ENCODE results near the gene SLC6A3.
A peak's percentile ranks its signal among the peaks of the same experiment; 100 is the strongest.
"Not testable (repeated sequence)": the region's sequence is repeated elsewhere in the genome, so short reads cannot be mapped to it uniquely, and the experiment has no call there.

The SLC6A3 gene

DNA sequence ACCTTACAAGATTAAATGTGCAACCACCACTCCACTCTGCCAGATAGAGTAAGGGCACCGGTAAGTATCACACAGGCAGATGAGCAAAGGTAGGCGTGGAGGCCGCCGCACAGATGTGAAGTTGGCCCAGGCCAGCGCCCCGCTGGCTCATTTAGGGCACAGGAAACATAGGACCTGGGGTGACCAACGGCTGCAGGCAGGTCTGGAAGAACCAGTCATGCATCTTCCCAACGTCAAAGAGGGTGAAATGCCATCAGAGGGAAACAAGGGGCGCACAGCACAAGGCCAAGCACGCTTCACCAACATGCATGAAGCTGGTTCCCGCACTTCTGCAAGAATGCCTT is 31.7 kb upstream of the SLC6A3 start:
- DNase-seq = no peak

DNA sequence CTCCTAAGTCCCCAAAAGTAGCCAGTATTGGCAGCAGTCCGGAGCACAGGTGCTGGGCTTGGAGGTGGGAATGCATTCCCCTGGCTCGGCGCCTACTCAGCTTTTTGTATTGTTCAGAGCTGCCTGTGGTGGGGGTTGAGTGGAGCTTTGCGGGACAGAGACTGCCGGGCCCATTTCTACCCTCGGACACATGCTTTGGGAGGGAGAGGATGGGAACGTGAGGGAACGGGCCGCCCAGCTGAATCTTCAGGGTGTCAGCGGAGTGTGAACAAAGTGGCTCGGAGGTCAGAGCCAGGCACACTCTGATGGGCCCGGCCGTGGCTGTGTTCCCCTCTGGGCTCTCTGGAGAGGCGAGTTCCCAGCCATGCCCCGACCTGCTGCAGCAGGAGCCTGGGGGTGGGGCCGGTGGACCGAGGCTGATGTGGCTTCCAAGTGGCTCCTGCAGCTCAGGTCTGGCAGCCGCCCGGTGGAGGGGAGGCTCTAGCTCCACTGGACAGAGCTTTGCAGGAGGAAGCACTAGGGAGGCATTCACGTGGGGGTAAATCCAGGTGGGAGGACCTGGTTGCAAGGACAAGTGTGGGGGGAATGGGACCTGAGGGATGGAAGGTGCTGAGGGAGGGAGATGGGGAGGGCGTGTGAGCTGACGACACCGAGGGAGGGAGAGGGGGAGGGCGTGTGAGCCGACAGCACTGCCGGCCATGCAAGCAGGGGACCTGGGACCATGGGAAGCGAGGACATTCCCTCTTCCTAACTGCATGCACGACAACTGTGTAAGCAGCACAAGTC is 31.1 kb upstream of the SLC6A3 start:
- no peak for DNase-seq

DNA sequence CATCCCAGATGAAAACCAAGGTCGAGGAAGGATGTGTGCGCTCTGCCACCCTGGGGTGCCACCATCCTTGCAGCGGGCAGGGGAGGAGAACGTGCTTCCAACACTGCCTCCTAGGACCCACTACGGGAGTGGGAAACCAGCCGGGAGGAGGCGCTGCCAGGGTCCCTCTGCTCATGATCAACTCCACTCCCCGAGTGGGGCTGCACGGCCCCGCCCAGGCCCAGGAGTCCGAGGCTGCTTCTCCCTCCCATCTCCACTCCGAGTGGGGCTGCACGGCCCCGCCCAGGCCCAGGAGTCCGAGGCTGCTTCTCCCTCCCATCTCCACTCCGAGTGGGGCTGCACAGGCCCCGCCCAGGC is 30.3 kb upstream of the SLC6A3 start:
- DNase-seq = not testable (repeated sequence)

DNA sequence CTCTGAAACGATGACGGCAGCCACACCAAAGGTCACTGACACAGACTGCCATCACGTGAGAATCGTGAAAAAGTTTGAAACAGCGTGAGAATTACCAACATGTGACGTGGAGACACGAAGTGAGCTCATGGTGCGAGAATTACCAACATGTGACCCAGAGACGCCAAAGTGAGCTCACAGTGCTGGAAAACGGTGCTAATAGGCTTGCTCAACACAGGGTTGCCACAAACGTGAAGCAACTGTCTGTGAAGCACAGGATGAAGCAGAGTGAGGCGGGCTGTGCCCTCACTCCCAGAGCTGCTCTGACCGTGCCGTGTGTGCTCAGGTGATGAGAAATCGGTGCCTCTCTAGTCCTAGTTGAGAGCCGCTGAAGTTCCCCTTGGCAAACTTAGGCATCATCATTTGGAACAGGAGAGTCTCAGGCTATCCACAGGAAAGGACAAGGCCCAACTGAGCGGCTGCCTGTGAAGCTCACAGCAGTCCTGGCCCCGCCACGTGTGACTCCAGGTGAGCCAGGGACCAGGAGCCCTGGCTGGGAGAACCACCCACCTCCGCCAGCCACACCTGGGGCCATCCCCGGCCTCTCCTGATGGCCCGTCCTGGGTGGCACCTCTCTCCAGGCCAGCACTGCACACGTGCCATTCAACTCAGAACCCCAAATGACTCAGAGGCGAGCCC is 29.8 kb upstream of the SLC6A3 start:
- DNase-seq = no peak

DNA sequence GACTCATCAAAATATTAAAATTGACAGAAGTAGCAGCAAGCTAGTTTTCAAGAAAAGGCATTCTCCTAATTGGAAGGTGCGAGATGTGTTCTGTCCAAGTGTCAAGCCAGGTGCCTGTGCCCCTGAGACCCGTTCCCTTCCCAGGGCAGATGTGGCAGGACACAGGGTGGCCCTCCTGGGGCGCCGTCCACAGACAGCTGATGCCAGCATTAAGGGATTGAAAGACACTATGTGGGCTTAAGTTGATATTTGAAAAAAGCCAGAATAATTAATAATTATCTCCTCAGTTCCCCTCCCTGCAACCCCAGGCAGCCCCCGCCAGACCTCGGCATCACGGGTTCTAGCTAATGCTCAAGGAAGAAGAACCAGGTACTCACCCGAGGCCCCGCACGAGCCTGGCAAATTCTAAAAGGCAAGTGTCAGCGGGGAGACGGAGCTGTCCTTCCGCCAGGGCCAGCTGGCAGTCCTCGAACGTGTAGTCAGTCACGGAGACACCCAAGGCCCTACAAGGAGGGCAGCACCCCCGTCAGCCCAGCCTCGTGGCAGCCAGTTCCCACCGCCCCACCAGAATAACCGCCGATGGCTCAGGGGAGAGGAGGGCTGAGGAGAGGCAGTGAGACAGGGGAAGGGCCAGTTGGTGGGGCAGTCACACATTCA is 29.1 kb upstream of the SLC6A3 start:
- no peak for DNase-seq

DNA sequence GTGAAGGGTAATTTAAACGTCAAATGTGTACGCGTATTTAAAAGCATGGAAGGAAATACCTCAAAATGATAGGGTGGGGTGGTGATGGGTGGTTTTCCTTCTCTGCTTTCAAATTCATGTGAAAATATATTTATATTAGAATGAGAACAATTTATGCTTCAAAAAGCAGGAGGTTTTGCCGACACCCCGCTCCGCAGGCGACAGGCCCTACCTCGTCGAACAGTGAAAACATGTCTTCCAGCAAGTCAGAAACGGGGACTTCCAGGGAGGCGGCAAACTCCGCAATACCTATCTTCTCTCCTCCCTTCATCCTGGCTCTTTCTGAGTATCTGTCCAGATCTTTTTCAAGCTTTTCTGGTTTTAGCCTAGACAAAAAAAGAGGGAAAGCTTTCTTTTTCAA is 28.5 kb upstream of the SLC6A3 start:
- DNase-seq = no peak

DNA sequence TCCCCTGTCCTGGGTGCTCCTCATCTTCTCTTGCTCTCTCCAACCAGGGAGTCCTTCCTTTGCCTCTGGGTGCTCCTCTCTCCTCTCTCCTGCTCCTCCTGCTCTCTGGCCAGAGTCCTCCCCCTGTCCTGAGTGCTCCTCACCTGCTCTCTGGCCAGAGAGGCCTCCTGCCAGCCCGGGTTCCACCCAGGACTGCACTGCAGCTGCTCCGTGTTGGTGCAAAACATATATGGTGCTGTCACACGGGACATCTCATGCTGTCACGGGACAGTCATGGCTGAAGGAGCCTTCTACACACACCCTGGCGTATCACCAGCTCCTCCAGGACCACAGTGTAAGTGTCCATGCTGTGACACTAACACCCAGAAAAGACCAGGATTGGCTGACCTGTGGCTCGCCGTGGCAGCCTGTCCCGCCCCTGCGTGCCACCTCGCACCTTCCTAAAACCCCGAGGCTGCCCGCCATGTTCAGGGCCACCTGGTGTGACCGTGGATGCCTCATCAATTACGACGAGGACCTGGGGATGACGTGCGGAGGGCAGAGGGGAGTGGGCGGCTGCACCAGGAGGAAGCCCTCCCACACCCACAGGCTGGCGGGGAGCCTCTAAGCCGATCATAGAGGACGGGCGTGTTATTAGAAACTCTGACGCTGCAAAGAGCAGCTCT is 27.9 kb upstream of the SLC6A3 start:
- DNase-seq = no peak

DNA sequence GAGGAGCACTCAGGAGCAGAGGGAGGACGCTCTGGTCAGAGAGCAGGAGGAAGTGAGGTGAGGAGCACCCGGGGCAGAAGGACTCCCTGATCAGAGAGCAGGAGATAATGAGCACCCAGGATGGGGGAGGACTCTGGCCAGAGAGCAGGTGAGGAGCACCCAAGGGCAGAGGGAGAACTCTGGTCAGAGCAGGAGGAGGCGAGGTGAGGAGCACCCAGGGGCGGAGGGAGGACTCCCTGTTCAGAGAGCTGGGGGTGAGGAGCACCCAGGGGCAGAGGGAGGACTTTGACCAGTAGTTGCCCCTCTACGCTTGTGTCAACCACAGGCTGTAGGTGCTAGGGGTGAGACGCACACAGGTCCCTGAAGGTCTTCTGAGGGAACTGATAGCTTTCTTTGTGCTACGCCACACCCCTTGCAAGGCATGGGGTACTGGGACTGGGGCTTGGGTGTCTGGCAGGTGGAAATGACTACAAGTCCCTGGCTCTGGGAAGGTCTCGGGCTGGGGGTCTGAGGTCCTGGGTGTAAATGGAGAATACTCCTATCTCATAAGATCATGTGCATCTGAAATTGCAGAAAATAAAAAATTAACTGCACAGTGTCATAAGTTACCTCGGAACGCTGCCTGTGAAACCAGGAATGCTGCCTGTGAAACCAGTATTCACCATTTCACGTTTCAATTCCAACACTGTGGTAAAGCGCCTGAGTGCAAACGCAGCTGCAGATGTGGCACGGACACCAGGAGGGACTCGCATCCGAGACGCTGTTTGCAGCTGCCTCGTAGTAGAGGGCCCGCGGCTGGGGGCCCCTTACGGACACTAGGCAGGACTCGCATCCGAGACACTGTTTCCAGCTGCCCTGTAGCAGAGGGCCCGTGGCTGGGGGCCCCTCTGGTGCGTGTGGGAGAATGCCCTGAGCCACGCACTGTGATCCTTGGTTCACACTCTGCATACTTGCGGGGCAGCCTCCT is 27.0 kb upstream of the SLC6A3 start:
- no peak for DNase-seq

DNA sequence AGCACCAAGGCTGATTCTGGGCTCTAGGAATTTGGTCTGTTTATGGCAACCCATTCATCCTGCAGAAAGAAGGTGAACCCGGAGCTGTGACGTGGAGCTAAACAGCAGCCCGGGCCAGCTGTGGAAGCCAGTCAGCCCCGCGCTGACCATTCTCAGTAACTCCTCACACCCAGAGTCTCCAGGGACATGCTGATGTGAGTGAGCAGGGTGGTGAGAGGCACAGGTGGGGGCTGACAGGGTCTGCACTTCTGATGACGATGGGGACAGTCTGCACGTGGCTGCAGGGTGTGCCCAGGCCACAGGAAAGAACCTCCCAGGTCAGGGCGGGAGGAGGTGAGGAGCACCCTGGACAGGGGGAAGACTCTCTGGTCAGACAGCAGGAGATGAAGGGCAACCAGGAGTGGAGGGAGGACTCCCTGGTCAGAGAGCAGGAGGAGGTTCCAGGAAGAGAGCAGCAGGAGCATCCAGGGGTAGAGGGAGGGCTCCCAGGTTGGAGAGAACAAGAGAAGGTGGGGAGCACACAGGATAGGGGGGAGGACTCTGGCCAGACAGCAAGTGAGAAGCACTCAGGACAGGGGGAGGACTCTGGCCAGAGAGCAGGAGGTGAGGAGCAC is 26.1 kb upstream of the SLC6A3 start:
- no peak for DNase-seq

DNA sequence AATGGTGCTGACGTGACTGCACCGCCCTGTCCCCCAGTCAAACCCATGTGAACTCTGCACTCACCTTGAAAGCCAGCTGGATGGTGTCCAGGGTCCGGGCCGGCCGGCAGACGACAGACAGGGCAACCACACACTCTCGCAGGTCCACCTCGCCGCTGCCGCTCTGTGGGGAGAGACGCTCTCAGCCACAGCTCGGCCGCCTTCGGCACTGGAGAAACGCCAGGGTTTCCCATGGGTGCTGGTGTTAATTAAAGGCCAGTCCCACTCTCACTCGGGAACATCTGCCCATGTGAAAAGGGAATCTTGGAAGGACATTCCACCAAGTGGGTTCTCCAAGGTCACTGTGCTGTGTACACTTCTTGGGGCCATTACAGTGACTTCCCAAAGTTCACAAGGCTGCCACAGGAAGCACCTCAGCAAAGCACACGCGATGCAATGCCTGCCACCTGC is 25.5 kb upstream of the SLC6A3 start:
- no peak for DNase-seq

DNA sequence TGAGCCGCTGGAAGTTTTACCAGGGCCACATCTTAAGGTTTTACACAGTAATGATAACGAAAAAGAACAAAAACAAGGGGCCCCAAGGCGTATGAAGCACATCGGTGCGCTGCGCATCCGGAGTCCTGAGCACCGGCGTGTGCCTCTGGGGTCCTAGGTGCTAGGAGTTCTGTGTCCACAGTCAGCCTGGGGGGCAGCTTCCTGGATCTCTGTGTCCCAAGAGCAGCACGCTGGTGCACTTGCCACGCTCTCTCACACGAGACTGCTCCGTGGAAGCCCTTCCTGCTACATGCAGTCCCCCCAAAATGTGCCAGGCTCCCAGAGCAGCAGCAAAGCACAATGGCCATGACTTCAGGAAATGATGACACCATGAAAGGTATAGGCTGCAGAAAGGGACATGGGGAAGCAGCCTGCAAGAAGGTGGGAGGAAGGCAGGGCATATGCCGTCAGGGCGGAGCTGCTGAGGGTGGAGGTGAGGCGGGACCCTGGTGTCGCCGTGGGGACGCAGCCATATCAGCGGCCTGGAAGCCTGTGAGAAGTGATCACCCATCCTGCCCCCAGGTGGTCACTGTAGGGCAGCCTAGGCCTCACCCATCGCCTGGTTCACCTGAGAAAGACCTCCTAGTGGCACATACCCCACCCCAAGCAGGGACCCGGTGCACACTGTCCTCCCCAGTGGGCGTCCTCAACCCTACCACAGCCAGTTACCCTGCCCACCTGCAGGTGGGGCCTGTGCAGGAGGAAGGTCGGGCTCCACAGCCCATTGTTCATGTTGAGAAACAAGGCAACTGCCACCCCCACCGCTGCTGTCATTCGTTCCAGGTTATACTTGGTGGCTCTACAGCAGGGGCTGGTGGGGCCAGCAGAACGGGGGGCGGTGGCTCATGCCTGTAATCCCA is 23.6 kb upstream of the SLC6A3 start:
- no peak for DNase-seq

DNA sequence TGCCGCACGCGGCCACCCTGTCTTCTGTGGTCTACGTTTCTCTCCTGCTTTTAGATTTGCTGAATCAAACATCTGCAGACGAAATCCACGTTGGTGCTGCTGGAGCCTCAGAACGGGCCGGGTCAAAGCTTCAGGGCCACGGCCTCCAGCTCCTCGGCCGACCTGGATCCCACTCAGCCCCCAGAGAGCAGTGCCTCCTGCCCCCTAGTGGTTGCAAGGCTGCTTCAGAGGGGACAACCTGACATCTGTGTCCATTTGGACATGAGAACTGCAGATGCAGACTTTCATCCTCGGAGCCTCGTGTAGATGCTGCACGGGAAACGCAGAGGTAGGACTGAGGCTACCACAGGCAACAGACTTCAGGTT is 23.0 kb upstream of the SLC6A3 start:
- peak; percentile 26 for DNase-seq

DNA sequence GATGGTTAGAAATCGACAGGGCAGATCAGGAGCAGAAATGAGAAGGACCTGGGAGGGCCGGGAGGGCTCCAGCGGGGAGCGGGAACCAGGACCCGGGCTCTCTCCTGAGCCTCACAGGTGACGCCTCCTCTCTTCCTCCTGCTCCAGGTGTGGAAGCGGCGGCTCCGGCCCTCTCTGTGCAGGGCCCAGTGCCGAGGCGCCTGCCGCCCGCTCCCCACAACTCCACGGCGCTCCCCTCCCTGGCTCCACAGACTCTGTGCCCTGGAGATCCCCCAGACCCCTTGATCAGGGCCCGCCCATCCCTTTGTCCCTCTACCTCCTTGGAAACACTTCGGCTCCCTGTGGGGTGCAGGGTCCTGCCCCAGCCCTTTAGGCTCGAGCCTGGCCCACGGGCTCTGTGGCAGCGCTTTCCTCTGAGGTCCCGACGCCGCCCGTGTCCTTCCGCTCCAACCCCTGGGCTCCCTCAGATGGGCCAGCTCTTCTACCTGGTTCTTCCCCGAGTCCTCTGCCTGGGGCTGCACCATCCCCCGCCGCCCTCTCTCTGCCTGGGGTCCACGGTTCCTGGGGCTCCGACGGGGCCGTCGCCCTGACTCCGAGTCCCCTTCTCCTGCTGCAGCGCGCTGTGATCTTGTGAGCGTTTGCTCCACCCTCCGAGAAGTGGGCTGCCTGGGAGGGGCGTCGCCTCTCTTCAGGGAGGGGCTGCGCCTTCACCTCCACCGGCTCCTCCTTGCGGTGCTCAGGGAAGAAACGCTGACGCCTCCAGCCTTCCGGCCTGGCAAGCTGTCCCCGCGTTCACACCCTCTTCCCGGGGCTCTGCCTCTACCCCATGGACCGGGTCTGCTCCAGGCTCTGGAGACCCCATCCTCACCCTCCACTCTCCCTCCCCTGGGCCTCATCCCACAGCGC is 22.4 kb upstream of the SLC6A3 start:
- no peak for DNase-seq

DNA sequence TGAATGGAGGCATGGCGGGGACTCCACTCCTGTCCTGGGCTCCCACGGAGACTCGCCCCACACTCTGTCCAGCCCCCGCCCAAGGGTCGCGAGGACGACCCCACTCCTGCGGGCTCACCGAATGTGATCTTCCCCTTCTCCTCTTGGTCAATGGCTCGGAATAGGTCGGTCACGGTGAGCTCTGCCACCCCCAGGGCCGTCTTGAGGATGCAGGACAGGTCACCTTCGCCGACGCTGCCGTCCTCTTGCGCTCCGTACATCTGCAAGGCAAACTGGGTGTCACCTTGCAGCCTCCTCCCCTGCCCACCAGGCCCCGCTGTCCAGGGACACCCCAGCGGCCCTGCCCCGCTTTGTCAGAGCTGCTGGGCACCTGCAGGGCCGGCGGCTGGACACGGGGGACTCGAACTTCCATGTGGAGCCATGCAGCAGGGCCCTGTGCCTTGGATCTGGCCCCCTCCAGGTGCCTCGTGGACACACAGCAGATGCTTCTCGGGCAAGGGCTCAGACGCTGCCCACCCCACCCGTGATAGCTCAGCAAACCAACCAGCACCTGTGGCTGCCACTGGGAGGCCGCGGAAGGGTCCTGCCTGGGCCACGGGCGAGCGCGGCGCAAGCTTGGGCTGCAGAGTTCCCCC is 21.5 kb upstream of the SLC6A3 start:
- DNase-seq = no peak

DNA sequence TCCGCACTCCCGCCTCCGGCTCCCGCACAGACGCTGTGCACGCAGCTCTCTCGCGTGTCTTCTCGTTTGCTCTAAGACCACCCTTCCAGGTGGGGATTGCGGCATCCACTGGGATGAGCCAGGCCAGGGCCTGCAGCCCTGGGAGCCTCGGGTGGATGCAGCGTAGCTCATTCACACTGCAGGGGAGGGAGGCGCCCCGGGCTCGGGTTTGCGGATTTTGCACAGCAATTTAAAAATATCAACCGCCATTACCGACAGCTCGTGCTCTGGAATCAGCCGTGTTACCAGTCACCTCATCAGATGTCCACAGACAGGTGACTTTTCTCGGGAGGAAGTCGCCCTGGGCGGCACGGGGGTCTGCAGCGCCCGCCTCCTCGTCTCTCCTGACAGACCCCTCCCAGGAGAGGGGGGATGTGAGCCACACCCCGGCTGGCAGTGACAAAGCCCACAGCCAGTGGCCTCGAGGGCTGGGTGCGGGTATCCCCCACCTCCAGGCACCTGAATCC is 20.8 kb upstream of the SLC6A3 start:
- DNase-seq = no peak

DNA sequence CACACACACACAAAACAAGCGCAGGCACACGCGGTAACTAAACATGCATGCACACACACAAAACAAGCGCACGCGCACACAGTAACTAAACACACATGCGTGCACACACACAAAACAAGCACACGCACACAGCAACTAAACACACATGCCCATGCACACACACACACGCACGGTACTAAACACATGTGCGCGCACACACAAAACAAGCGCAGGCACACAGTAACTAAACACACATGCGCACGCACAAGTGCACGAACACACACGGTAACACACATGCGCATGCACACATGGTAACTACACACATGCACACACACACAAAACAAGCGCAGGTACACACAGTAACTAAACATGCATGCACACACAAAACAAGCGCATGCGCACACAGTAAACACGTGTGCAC is 19.9 kb upstream of the SLC6A3 start:
- no peak for DNase-seq

DNA sequence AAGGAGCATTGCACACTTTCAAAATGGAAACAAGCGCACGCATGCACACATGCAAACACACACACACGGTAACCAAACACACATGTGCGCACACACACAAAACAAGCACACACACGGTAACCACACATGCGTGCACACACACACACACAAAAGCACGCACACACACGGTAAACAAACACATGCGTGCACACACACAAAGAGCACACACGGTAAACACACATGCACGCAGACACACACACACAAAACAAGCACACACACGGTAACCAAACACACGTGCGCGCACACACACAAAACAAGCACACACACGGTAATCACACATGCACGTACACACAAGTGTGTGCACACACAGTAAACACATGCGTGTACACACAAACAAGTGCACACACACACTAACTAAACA is 19.3 kb upstream of the SLC6A3 start:
- DNase-seq = no peak

DNA sequence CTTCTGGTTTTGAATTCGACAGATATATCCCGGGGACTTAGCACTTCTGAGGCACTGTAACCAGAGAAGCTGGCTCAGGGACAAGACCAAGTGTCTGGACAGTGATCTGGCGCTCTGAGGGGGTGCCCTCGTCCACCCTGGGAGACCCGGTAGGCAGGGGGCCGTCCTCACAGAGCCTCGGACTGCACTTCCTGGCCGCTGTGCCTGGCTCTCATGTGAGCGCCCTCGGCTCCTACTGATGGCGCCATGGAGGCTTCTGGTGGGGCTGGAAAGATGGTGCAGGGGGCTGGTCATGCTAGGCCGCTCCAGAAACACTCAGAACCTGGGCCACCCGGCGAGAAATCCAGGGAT is 18.8 kb upstream of the SLC6A3 start:
- no peak for DNase-seq
